ENCODE measurements around the gene CNKSR3.

CNKSR3 gene

DNA sequence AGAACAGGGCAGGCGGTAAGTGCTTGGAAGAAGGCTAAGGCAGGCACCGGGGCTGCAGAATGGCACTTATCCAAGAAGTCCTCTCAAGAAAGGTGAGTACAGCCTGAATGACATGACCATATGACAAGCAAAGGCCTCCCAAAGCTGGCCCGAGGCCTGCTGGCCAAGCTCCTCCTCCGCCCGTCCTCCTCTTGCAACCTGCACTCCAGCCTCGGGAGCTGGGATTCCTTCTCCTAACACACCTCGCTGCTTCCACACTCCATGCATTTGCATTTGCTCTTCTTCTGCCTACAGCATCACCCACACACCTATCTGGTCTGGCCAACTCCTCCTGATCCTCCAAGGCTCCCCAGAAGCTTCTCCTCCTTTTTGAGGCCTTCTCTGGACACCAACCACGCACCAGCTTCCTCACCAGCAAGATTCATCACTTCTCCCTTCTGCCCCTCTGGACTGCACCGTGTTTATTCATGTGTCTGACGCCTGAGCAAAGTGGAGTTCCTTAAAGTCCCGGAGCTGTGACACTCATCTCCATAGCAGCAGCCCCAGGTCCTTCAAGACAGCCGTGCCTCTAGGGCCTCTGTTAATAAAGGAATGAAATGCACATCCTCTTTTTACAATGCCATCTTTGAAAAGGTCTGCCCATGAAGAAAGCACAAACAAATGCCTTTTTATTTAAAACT, 32.3 kb downstream of the CNKSR3 start:
- no peak for DNase-seq

DNA sequence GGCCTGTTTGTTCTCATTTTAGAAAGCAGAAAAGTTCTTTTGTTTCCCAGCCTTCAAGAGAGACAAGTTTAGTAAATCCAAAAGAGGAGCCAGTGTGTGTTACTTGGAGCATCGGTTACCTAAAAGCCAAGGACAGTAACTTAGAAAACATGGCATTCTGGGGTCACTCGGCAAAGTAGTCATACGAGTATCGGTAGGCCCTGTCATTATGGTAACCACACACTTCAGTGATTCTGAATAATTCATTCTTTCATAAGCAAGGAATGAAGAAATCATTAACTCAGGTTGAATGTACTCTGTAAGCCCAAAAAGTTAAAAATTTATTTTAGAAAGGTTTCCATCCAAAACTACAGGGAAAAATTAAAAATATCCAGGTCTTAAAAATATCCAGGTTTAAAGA, 34.0 kb downstream of the CNKSR3 start:
- no peak for DNase-seq

DNA sequence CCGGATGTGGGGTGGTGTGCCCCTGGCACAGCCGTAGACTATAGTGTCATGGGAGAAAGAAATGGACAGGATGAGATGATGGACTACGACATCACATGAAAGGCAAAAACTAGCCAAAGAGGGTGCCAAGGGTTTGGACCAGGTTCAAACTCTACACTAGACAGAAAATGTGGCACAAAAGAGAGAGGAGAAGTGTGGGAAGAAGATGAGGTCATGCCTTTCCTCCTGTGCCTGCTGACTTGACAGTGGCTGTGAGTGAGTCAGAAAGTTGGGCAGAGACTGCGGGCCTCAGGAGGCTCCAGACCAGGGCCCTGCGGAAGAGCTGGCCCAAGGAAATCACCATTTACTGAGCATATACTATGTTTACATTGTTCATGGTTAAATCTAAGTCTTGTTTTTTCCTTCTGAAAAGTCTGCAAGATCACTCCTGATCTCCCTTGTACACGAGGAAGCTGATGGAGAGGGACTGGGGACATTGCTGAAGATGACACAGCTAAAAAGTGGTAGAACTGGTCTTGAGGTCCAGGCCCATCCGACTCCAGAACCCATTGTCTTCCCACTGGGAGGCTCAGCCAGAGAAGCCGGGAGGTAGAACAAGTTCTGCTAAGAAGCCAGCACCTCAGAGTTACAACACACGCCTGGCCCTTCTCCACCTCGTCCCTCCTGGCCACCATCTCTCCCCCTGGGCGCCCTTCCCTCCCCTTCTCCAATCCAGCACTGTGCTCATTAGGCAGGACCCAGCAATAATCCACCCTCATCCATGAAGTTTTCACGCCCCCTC, 35.6 kb downstream of the CNKSR3 start:
- DNase-seq, result no peak

DNA sequence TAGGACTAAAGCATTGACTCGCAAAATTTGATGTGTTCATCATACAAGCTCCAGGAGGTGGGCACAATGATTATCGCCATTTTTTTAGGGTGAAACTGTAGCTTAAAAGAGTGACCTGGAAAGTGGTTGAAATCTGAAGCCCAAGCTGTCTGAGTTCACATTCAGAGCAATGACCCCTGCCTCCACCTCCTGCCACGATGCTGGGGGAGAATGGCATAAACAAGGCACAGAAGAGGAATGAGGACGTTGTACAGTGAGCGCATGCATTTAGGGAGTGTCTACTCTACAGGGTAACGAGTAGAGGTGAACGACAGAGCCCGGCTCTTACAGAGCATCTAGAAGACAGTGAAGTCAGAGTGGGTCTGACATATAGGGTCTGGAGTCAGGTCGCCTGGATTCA, 37.2 kb downstream of the CNKSR3 start:
- no peak for DNase-seq

DNA sequence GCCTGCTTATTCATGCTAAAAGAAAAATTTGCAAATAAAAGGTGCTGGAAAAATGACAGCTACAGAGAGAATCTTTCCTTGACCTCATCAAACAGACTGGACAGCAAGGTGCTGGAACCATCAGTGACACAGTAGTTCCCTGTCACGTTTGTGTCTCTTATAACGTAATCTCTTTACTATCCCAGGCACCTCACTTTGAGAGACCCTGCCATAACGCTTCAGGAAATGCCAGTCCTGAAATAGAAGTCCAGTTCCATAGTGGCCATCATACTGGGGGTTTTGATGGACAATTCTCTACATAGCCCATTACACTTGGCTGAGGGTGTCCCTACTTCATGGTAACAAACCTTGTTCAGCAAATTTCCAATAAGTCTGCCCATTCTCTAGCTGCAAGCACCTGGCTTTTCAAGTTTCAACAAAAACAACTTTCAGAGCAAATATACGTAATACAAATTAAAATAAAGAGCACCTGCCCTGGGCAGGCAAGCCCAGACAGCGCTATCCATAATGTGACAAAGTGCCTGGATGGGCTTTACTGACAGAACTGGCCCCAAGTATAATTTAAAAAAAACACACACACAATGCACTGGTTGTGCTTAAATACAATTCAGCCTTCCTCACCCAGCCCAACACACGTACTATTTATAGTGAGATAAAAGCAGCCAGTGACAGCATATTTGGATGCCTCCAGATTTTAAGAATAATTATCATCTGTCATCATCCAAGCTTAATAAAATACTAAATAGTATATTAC, 38.7 kb downstream of the CNKSR3 start:
- DNase-seq, result no peak

DNA sequence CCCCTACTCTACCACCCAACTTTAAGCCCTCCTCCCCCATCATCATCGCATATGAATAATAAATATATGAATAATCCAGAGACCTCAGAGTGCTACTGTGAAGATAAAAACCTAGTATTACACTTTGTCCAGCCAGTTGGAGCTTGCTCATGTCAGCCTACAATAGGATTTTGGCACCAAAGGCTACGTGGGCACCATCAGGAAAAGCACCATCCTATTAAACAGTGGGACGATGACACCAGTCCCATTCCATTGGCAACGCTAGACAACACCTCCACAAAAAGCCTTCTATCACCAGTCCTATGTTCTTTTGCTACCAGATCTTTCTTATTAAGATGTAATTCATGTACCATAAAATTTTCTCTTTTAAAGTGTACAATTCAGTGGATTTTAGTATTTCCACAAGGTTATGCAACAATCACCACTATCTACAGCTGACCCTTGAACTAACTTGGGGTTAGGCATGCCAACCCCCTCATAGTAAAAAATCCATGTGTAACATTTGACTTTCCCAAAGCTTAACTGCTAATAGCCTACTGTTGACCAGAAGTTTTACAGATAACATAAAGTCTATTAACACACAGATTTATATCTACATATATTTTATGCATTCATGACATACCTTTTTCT, 41.1 kb downstream of the CNKSR3 start:
- DNase-seq, result no peak

DNA sequence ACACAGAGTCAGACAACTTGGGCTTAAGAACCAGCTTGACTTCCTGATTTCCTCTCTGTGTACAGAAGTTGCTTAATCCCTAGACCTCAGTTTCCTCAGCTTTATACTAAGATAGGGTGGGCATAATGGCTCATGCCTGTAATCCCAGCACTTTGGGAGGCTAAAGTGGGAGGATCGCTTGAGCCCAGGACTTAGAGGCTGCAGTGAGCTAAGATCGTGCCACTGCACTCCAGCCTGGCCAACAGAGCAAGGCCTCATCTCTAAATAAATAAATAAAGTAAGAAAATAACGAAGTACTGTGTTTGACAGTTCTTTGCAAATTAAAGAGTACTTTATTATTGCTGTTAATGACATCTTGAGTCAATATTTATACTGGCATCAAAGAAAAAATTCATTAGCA, 41.7 kb downstream of the CNKSR3 start:
- DNase-seq, result no peak

DNA sequence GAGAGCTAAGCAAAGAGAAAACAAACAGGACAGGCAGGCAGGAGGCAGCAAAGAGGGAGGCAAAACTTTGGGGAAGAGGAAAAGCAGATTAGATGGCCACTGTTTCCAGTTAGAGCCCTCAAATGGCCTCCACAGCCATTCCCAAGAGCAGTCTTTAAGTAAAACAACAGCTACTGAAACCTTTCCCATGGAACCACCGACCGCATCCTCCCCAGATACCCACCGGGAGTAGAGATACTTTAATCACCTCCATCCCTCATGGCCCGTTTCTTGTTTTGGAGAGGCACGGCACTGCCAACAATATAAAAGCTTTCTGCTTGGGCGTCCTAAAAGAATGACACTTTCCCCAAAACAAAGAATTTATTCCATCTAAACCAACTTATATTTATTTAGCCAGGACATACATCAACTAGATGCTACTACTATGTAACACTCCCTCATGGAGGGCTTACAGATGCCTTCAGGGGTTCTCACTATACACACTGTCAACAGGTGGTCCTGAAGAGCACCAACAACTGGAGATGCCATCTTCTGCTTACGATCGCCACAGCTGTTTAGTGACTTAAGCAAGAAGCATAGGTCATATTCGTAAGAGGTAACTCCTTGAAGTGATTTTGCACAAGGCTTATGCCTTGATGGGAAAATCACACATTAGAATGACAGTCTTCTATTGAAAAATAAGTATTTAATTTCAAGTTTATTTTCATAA, 43.4 kb downstream of the CNKSR3 start:
- DNase-seq, result no peak

DNA sequence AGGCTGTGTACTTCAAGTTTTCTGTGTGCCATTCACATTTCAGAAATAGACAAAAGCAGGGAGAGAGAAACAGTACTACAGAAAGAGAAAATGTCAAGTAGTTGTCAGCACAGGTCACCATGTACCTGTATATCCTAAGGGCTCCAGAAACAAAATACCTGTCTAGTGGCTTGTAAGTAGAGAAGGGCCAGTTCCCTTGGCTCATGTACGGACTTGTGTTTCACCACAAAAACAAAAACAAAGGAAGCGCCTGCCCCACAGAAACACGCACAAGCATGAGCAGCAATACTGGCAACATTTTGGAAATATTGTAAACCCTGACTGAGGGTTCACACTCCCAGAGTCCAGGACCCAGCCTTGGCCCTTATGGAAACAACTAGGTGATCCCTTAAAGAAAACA, 44.3 kb downstream of the CNKSR3 start:
- DNase-seq, result no peak

DNA sequence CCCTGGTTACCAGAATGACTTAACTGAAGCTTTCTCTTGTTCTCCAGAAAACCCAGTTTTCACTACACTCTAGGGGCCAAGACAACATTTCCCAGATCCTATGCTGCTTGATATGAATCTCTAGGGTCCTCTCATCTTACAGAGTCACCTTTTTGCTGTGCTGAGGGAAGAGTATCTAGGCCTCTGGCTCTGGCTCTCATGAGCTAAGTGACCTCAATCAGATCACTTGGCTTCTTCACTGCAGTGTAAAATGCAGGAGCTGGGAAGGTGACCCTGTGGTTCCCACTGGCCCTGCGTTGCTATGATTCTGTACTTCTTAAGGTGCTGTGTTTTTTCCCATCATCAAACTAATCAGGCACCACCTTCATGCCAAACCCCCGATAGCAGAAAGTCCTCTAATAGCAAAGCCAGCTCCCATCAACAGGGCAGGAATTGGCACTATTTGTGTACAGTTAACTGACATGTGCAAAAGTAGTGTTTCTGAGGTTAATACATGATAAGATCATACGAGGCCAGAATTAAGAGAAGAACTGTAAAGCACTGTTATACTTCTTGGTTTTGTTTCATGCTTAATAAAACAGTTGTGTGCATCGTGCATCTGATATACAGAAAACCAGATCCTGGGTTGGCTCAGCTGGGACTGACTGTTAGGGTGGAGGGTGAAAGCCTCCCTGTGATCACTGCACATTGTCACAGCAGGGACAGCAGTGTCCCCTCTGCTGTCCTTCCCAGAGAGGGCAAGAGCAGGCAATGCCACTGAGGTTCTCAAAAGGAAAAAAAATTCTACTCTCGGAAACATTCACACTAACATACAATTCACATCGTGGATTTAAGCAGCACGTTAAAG, 46.7 kb downstream of the CNKSR3 start:
- DNase-seq, result no peak

DNA sequence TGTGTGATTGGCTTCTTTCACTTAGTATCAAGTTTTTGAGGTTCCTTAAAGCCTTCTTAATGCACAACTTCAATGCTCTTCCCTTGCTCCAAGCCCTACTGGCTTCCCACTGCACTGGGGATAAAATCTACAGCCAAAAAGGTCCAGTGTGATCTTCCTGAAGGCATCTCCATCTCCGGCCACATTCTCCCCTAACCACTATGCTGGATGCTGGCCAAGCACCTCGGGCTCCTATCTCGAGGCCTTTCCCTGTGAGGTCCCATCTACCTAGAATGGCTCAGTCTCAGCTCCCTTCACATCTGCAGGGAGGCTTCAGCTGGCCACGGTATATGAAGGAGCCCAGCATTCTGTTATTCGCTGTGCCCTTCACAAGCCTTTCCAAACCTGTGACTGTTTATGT, 48.1 kb downstream of the CNKSR3 start:
- no peak for DNase-seq

DNA sequence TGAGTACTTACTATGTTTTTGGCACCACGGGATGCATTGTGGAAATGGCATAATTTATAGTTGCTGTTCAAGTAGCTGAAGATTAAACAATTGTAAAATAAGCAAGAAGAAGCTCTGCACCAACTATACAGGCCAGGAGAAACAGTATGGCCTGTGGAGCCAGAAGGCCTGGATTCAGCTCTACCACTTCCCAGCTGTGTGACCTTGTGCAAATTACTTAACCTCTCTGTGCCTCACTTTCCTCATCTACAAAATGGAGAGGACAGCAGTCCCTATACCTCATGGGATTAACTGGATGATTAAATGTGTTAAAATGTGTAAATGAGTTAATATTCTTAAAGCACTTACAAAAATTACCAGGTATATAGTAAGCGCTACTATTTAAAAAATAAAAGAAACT, 49.1 kb downstream of the CNKSR3 start:
- DNase-seq, result no peak

DNA sequence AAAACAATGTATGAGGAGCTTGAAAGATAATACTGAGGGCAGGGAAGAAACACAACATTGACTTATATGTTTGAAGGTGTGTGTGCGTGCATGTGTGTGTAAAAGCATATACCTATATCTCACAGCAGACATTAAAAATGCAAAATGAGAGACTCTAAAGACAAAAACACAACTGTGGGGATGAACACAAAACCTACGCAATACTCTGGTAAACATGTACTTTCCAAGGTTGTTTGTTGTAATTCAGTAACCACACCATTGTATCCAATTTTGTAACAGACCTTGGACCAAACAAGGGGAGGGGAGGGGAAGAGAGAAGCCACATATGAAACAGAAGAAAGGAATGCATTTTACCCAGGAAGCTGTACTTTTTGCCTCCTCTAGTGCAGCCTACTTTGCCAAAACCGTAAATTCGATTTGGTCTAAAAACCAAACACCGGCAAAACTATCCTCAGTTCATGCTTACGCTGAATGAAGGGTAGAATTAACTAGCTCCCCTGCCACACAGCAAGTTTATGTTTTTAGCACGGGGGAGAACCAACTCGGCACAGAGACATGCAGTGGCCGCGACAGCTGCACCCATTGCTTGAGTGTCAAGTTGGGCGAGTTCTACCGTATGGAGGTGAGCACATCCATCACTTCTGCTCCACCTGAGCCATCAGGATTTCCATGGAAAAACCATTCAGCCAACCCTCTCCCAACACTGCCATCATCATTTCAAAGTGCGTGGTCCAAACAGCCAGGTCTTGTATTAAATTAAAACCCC, 50.0 kb downstream of the CNKSR3 start:
- no peak for DNase-seq

DNA sequence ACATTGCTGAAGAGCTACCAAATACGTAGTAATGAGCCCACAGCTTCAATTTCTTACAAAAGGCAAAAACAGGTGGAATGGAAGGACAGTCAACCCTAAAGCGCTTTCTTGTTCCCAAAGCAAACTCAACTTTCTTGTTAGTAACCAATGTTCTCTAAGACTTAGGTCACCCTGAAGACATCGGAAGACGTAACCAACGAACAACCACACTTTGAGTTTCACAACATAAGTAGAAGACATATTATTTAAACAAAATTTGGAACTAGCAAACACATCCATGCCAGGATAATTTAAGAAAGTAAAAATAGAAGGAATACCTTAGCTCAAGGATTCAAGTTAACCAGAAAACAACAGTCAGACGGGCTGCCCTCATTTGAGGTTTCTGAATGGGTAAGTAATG, 51.0 kb downstream of the CNKSR3 start:
- DNase-seq, result no peak

DNA sequence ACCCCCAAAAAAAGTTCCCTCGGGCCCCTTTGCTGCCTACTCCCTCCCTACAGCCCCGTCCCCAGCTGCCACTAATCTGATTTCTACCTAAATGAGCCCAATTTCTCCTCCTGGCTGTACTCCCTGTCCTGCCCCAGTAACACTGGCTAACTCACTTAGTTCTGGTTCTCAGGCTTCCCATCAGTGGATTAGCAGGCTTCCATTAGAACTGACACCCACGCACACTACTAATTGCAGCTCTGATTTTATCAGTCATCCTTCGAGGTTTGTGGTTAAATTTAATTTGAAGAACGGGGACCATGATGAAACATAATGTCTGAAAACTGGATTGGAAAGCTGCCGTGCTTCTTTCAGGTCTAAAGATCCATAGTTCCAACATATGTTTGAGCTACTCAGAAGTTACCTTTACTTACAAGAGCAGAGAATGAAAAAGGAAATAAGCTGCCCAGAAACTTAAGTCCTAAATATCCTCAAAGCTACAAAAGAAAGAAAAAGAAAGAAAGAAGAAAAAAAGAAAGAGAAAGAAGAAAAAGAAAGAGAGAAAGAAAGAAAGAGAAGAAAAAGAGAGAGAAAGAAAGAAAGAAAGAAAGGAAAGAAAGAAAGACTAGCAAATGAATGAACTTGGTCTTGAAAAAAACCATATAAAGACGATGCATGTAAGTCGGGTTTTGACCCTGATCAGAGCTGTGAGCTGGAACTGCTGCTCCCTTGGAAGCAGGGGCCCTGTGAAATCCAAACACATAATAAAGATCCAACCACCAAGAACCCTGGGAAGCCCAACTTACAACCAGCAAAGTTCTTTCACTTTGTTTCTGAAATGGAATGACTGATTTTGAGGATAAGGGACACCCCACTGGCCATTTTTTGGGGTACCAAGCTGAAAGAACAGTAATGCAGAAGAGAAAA, 51.7 kb downstream of the CNKSR3 start:
- DNase-seq, result no peak

DNA sequence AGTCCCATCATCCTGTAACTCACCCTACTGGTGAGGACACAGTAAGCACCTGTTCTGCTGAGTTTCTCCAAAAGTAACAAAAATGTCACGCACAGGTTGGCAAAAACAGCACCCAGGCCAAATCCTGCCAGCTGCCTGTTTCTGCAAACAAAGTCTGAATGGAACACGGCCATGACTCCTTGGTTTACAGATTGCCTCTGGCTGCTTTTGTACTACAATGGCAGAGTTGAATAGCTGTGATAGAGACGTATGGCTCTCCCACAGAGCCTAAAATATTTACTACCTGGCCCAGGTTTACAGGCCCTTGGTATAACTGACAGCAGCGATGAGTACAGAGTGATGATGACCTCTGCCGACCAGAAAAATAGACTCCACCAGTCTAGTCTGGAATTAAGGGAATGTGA, 52.6 kb downstream of the CNKSR3 start:
- DNase-seq, result no peak

DNA sequence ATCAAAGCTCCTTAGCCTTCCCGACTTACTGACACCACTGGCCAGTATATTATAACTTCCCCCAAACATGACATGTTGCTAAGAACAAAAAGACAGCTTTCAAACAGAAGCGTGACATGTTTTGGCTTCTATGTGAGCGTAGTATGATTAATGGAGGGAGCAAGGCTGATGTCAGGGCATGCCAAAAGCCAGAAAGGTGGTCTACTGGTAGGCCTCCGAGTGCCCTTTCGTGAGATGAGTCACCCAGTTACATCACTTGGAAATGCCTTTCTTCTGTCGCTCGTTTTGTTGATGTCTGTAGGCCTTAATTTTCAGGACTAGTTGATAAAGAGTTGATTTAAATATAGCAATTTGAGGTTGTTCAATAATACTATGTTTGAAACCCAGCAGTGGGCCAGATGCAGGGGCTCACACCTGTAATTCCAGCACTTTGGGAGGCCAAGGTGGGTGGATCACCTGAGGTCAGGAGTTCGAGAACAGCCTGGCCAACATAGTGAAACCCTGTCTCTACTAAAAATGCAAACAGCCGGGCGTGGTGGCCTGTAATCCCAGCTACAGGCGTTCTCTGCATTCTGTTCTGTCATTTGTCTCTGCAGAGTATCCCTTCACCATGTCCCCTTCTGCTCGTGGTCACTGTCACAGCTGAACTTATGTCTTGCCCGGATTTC, 53.3 kb downstream of the CNKSR3 start:
- DNase-seq, result no peak

DNA sequence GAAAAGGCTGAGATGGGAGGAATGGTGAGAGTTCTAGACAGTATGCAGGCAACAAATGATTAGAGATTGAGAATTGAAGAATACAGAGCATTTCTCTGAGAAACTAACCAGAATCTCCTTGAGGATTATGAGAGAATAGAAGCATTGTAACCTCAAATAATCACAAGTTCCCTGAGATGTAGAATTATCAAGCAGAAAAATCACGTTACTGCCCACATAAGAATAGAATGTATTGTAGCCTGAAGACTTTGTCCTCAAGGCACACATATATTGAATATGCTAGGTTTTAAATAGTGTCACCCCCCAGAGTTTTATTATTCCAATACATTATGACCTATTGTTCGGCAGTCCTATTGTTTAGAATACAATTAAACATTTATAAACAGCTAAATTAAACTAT, 57.2 kb downstream of the CNKSR3 start:
- DNase-seq, result no peak

DNA sequence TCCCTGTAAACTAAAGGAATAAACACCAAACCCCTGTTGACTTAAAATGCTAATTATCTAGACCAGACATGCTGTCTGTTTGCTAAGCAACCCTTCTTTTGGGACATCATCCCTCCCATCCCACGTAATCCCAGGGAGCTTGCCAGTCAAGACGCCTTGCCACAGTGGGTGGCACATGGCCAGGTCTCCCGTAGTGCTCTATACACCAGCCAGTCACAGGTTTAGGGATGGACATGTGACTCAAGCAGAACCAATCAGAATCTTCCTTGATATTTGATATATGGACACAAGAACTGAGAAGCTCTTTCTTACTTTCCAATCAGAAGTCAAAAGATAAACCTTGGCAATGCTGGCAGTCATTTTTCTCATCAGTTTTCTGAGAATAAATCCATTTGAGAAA, 60.0 kb downstream of the CNKSR3 start:
- no peak for DNase-seq

Measured in stimulated activated CD4-positive, alpha-beta T cell treated with anti-CD3 and anti-CD28 coated beads, Interleukin-2, amount 100 ng/mL, for 24 hours (primary cell).